K562 (cell line): ENCODE data around the gene LPCAT1. TPM values are rescaled to one million over a fixed set of nuclear protein-coding genes. Genes with fewer than 3 reads are reported as not detected.

Source experiments
- ATAC-seq: fragments of 200-7000 bp; cut with Tn5 transposase; 3 replicates; pipeline ENCODE4 v1.9.1; 2020; ENCODE audit warnings: moderate library complexity
- BruUV-seq: library from RNA; stranded (reverse); fragments of 400-500 nt; replicated peaks from 2 replicates; lab custom pipeline; 2021; lab: Mats Ljungman, UMichigan
- CTCF ChIA-PET: fragments of 300-600 bp; formaldehyde crosslinking; extraction: SDS; loops from one replicate; lab custom pipeline; 2021; ENCODE audit warnings: low intra/inter-chr PET ratio; lab: Yijun Ruan, JAX
- POLR2A ChIA-PET: fragments of 300-600, 350-650 bp; sonication (Branson Sonifier 250); formaldehyde crosslinking; extraction: SDS; loops from one replicate; lab custom pipeline; 2021; ENCODE audit warnings: antibody characterized with exemption, inconsistent platforms; lab: Yijun Ruan, JAX
- DNase-seq, 4 experiments: peaks; one replicate each; pipeline versions ENCODE4 v3.0.0 to v3.0.0-alpha.2; 2011 to 2018; ENCODE audit warnings: low spot score in 3 of 4, mixed read lengths in 3 of 4; ENCODE audit errors: extremely low read depth in 1 of 4
- FAIRE-seq: peaks from 2 replicates; lab custom pipeline; 2011; peaks lifted over from hg19 to GRCh38; lab: Jason Lieb, UNC
- H2AFZ ChIP-seq: 2 replicates; pipeline ENCODE4 v1.6.0; 2011; ENCODE audit warnings: low read depth, low read length, control low read depth, inconsistent platforms
- H3K27ac ChIP-seq: fragments of 200-600 bp; 3 replicates; pipeline ENCODE4 v1.8.0; 2011; ENCODE audit warnings: low read depth, mild to moderate bottlenecking, control low read depth, inconsistent platforms, low read length, moderate library complexity, mixed read lengths; ENCODE audit errors: extremely low read depth
- H3K27me3 ChIP-seq, 2 experiments: fragments of 300-600 bp in 1 of 2; 2 replicates in 1 of 2; 3 replicates in 1 of 2; pipeline versions ENCODE4 v1.6.0 to v1.8.0; 2011; ENCODE audit warnings: inconsistent platforms in 2 of 2, low read length in 2 of 2, mild to moderate bottlenecking in 1 of 2, mixed read lengths in 1 of 2, moderate library complexity in 1 of 2; ENCODE audit not compliant: control insufficient read depth in 2 of 2, insufficient read depth in 2 of 2
- H3K36me3 ChIP-seq: fragments of 300-600 bp; 3 replicates; pipeline ENCODE4 v1.8.0; 2011; ENCODE audit warnings: mild to moderate bottlenecking, low read length, inconsistent platforms; ENCODE audit not compliant: control insufficient read depth, insufficient read depth
- H3K4me1 ChIP-seq, 2 experiments: fragments of 200-600 bp in 1 of 2; replicated peaks in 1 of 2; 2 replicates in 1 of 2; 3 replicates in 1 of 2; pipeline versions ENCODE4 v1.5.1 to v1.8.0; 2011; ENCODE audit warnings: inconsistent platforms in 2 of 2, low read length in 2 of 2, mild to moderate bottlenecking in 1 of 2, mixed read lengths in 1 of 2, moderate library complexity in 1 of 2; ENCODE audit not compliant: control insufficient read depth in 2 of 2, insufficient read depth in 2 of 2
- H3K4me2 ChIP-seq: 2 replicates; pipeline ENCODE4 v1.6.1; 2011; ENCODE audit warnings: low read length, control low read depth, inconsistent platforms, mixed read lengths; ENCODE audit not compliant: insufficient read depth
- H3K4me3 ChIP-seq: fragments of 200-600 bp; sonication (generic), shearing (Covaris generic); 2 replicates; pipeline ENCODE4 v1.5.1; 2016; ENCODE audit warnings: control low read depth, inconsistent platforms
- H3K79me2 ChIP-seq: fragments of 200-600 bp; 3 replicates; pipeline ENCODE4 v1.8.0; 2011; ENCODE audit warnings: low read length, inconsistent platforms; ENCODE audit not compliant: control insufficient read depth, insufficient read depth
- H3K9ac ChIP-seq, 2 experiments: 2 replicates each; pipeline versions ENCODE4 v1.6.0 to v1.6.1; 2011; ENCODE audit warnings: low read depth in 2 of 2, low read length in 2 of 2, control low read depth in 1 of 2, inconsistent platforms in 1 of 2, mild to moderate bottlenecking in 1 of 2, mixed read lengths in 1 of 2; ENCODE audit not compliant: insufficient read depth in 1 of 2
- H3K9me1 ChIP-seq: one replicate; pipeline ENCODE4 v1.6.0; 2011; ENCODE audit warnings: inconsistent platforms, mild to moderate bottlenecking, low read length, moderate library complexity; ENCODE audit not compliant: control insufficient read depth, insufficient read depth
- H3K9me3 ChIP-seq: replicated peaks from 2 replicates; pipeline ENCODE4 v1.5.1; 2011; ENCODE audit warnings: low read depth, low read length, inconsistent platforms; ENCODE audit not compliant: control insufficient read depth, insufficient read depth
- H4K20me1 ChIP-seq: replicated peaks from 2 replicates; pipeline ENCODE4 v1.6.1; 2011; ENCODE audit warnings: low read length, inconsistent platforms, mixed read lengths; ENCODE audit not compliant: control insufficient read depth, insufficient read depth
- BACH1 ChIP-seq: fragments of 200-800 bp; sonication (Bioruptor generic); IDR thresholded peaks from 2 replicates; pipeline ENCODE4 v1.6.1; 2016; ENCODE audit warnings: missing genetic modification characterization, missing compliant biosample characterization
- ZBTB34 ChIP-seq: fragments of 250-450 bp; sonication (Bioruptor Pico); IDR thresholded peaks from 2 replicates; pipeline ENCODE4 v1.8.0; 2021; ENCODE audit warnings: mild to moderate bottlenecking, moderate library complexity
- ZBTB7A ChIP-seq: IDR thresholded peaks from 2 replicates; pipeline ENCODE4 v1.6.1; 2011; ENCODE audit warnings: low read depth, mild to moderate bottlenecking, low read length, moderate library complexity, borderline replicate concordance; ENCODE audit not compliant: control insufficient read depth
- ZNF280A ChIP-seq: fragments of 450-650 bp; IDR thresholded peaks from 2 replicates; pipeline ENCODE4 v1.6.1; 2018; ENCODE audit warnings: mild to moderate bottlenecking, low read depth; ENCODE audit not compliant: partially characterized antibody
- WGBS: fragments of 100-300 bp; shearing (Covaris generic); methylation state at CpG from one replicate; pipeline ENCODE4 v1.1.6; 2016; ENCODE audit warnings: low coverage, mixed read lengths; ENCODE audit not compliant: insufficient coverage; ENCODE audit errors: missing lambda C conversion rate; 5-methylcytosine and 5-hydroxymethylcytosine counted together
- in situ Hi-C: fragments of 300-500 bp; cut with MboI; formaldehyde crosslinking; loops from 4 replicates; pipeline ENCODE4 v1.15.0; 2018; ENCODE audit warnings: inconsistent platforms, mixed read lengths
- intact Hi-C: fragments of 100-400 bp; cut with micrococcal nuclease; formaldehyde crosslinking; loops from 2 replicates; pipeline ENCODE4 v1.14.2; 2022
- polyA plus RNA-seq, 8 experiments: library from polyadenylated mRNA; depleted of rRNA in 4 of 8; stranded (reverse) in 5 of 8; unstranded in 3 of 8; fragments of >200 nt; fragmentation: Nextera tagmentation in 2 of 8; fragmentation: Illumina TruSeq in 1 of 8; extraction: Ambion mirVana in 2 of 8; extraction: Trizol in 1 of 8; gene quantifications; 2 replicates each; pipeline versions ENCODE4 v1.2.1 to v1.2.3, GENCODE V29; 2011 to 2014; ENCODE audit warnings: inconsistent platforms in 1 of 8, missing spikeins in 1 of 8
- total RNA-seq, 7 experiments: library from RNA; depleted of rRNA in 6 of 7; stranded (reverse); fragments of >200 nt in 6 of 7; fragmentation: Illumina TruSeq in 2 of 7; extraction: Trizol in 2 of 7; gene quantifications; 2 replicates each; pipeline versions ENCODE4 v1.2.1 to v1.2.3, GENCODE V29; 2011 to 2021; ENCODE audit warnings: low replicate concordance in 1 of 7

The LPCAT1 gene
- total and polyA plus RNA-seq, 9 of the 15 experiments (the other 6 are each of a cell fraction or from before 2014, with no cell fraction given), result 0.14 to 18.4 (median 13.9) TPM

- Histone ChIP-seq H4K20me1 (peaks cover 9% of the 10 kb centered on the region), H3K4me3 (peak overlapping the region; percentile 58), H3K9ac (peak overlapping the region in 1 of 2 experiments; percentile 95; a peak in 2 of 4 replicates), H3K27ac (no peak overlapping the region), H3K4me1 (peaks cover 16 to 47% of the 10 kb centered on the region in 2 experiments; a peak in 3 of 5 replicates), H3K9me1 (no peaks in the 10 kb centered on the region), H3K9me3 (no peaks in the 10 kb centered on the region), H3K79me2 (peaks cover 11% of the 10 kb centered on the region; the same call in 1 of the 3 replicates), H3K36me3 (peaks cover 9% of the 10 kb centered on the region; the same call in 1 of the 3 replicates), H3K4me2 (peak overlapping the region; percentile 73; the same call in 1 of the 2 replicates), H3K27me3 (no peaks in the 10 kb centered on the region), H2AFZ (peak overlapping the region; percentile 70; the same call in 1 of the 2 replicates)
- DNase-seq (peak in 3 of 4 experiments; percentile 43 to 73 (median 70)), ATAC-seq (no peak), FAIRE-seq (no peak)
- whole genome bisulfite sequencing, result 0% methylated on average over 11 of the region's 48 CpGs
- CTCF ChIA-PET, result no interaction called here
- in situ Hi-C loops, result no loop called here
- intact Hi-C loops, result no loop called here
- POLR2A ChIA-PET, result interaction anchor here (0.6 to 1.2 kb wide), 4 partner anchors 11 to 606 kb away, joined by 3 read pairs; no protein-coding TSS in a partner anchor
- peak; percentile 6; the same call in 1 of the 2 replicates for TF ChIP-seq ZBTB7A
- TF ChIP-seq ZNF280A, result no peak
- no peak for TF ChIP-seq ZBTB34
- no peak for TF ChIP-seq BACH1
- no TSS peak for BruUV-seq
Measured at GRCh38 chr5:1523480-1523792, 324 bp downstream of the LPCAT1 start.
